Measurements from ENCODE around the gene SLC43A2.

GRCh38 chr17:1643293-1643998 lies 14.8 kb upstream of the SLC43A2 start:
- TF ChIP-seq CTCF (IDR thresholded peaks at IDR 0.05) (peak in 1 of 3 experiments; percentile 12), POLR2A (IDR thresholded peaks at IDR 0.05) (no peak)
